HT1080 (cell line): ENCODE data around the gene DOC2B. TPM values are rescaled to one million over a fixed set of nuclear protein-coding genes. Genes with fewer than 3 reads are reported as not detected.
"Not testable (repeated sequence)": the region's sequence is repeated elsewhere in the genome, so short reads cannot be mapped to it uniquely, and the experiment has no call there.

Experiments used
- DNase-seq: peaks from one replicate; pipeline ENCODE4 v3.0.0-alpha.2; 2015; ENCODE audit warnings: low read depth
- polyA plus RNA-seq, 2 experiments: library from polyadenylated mRNA; depleted of rRNA; stranded (reverse); fragments of >200 nt; gene quantifications; 2 replicates each; pipeline ENCODE4 v1.2.3, GENCODE V29; 2015
- total RNA-seq: library from RNA; depleted of rRNA; stranded (reverse); fragments of >200 nt; shearing (Covaris generic); gene quantifications from 2 replicates; pipeline ENCODE4 v1.2.3, GENCODE V29; 2014; rRNA removed

The DOC2B gene
- not detected in 2 replicates for total RNA-seq
- 0.01 TPM in 1 of 2 replicates, not detected in the other for polyA plus RNA-seq (2015; cell fraction: cytosol; rRNA removed)
- polyA plus RNA-seq (2015; cell fraction: nucleus; rRNA removed): not detected in 2 replicates

DNA sequence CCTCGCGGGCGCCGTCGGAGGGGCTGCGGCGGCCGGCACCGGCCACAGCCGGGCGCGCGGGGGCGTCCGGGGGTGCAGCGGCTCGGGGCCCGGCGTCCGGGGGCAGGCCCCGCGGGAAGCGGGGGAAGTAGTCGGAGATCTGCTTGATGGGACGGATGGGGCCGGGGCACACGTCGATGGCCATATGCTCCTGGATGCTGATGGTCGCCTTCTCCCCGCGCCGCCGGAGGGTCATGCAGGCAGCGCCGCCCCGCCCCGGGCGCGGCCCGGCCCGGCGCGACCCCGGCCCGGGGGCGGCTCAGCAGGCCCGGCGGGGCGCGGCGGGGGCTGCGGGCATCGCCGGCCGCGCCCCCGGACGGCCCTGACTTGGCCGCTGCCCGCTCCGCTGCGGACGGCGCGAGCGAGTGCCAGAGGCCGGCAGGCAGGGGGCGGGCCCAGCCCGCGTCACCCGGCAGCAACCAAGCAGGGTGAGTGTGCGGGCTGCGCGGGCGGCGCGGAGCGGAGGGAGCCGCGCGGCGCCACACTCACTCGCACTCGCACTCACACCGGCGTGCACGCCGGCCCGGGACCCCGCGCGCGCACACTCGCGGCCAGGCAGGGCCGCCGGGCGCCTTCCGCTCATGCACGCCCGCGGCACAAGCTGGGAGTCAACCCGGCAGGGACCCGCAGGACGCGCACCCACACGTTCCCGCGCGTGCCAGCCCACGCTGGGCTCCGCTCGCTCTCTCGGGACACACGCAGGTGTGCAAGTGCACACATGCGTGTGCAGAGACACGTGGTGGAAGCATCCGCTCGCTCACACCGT lies at the start of gene DOC2B:
DOC2B (minus strand) TSS at position 406 of the 805 bp plus-strand sequence; CDS start at position 235, 171 bp downstream.
- DNase-seq: no peak

DNA sequence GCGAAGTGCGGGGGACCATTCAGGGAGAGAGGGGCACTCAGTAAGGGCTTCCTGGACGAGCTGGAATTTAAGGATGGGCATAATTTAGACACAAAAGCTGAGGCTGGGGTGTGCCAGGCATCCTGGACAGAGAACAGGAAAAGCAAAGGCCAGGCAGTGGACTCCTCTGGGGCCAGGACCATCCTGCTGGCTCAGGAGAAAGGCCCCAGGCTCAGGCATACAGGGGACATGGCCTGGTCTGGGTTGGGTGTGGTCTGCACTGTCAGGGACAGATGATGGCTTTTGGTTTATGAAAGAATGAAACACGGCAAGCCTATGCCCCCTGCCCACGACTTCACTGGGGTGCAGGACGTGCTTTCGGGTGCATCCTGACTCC lies 48.9 kb upstream of the DOC2B start:
- DNase-seq: no peak

DNA sequence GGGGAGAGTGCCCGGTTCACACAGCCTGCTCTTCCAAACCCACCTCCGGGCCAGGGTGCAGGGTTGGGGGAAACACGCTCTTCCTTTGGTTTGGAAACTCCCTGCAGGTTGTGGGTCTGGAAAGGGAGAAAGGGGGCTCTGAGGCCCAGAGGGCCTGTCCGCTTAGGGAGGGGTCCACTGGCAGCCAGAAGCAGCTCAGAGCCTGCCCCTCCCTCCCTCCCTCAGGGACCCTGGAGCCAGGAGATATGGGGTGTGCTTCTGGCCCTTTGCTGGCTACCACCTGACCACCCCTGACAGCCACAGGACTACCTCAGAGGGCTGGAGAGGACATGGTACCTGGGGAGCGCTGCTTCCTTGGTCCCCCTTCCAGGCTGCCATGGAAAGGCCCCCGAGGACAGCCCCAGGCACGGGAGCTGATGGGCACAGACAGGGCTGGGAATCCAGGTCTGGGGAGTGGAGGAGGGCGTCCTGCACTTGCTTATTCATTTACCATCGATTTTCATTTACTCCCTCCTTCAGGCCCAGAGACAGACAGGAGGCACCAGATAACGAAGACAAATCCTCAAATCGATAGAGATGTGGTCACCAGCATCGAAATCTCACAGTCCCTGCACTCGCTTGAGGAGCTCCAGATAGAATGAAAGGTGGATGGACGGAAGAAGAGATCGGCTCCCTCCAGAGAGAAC lies 48.4 kb upstream of the DOC2B start:
- DNase-seq: no peak

DNA sequence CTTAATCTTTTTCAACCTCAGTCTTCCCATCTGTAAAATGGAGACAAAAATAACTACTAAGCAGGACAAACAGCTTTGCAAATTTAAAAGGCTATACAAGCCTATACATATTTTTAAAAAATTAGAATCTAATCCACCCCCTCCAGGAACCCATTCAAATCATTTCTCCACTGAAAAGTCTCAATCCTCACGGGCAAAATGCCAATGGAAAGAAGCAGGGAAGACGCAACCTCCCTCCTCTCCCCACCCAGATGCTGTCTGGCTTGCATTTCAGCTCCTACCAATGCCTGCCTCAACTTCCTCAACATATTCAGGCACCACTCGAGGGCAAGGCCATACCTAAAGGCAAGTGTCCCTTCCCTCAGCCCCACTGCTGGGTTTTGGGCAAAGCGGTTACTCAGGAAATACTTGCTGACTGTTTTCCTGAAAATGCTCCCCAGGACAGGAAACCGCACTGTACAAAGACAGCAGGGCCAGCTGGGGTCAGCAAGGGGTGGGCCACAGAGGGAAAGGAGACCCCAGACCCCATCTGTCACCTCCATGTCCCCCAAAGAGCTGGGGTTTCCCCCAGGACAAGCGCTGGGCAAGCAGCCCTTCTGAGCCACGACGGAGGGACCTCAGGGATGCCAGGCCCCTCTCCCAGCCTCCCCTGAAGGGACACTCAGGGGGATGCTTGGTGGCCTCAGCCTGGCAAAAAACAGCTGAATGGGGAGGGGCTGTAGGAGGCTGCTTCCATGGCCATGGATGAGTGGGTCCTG lies 47.7 kb upstream of the DOC2B start:
- DNase-seq: no peak

DNA sequence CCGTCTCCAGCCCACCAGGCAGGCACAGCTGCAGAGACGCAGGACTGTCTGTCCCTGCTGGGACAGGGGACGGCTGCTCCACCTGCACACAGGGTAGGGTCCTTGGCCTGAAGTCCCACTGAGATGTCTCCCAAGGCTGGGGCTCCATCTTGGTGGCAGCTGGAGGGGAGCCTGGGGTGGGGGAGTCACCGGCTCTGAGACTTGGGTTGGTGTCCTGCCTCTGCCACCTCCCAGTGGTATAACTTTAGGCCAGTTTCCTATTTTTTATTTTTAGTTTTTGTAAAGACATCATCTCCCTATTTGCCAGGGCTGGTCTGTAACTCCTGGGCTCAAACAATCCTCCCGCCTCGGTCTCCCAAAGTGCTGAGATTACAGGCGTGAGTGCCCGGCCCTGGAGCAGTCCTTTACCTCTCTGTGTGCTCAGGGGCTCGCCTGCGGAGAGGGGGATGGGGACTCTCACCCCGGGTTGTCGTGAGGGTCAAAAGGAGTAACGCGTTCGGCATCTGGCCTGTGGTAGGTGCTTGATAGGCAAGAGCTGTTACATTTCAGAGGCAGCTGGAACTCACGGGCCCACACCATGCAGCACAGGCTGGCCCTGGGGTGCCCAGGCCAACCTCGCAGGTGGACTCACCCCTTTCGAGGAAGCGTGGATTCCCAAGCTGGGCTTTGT lies 46.6 kb upstream of the DOC2B start:
- no peak for DNase-seq

DNA sequence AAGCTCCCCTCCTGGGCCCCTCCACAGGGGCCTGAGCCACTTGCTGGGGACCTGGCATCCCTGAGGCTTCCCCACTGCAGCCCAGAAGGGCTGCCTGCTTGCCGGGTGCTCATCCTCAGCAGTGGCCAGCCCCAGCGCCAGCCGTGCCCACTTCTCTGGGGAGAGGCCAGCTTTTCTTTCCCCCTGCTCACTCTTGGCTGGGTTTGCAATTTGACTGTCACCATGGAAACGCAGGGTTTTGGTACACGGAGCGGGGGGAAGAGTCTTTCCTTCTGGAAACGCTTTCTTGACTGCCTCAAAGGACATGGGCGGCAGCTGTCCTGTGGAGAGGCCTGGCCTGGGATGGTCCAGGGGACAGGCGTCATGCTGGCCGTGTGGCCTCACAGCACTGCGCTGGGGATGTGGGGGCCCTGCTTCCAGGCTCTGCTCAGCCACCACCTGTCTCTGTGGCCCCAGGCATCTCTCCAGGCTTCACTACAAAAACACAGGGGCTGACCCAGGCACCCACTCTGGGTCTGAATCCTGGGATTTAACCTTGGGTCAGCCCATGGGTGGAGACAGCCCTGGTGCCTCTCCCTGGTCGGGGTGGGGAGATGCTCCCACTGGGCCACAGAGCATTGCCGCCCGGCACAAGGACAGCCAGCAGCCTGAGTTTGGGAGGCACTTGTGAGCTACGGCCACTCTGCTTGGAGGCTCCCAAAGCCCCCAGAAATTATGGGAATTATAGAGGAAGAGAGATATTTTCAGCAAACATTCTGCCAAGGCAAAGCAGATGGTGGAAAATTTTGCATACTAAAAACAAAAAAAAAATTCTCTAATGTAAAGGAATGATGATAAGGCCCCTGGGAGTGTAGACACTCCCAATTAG lies 45.9 kb upstream of the DOC2B start:
- no peak for DNase-seq

DNA sequence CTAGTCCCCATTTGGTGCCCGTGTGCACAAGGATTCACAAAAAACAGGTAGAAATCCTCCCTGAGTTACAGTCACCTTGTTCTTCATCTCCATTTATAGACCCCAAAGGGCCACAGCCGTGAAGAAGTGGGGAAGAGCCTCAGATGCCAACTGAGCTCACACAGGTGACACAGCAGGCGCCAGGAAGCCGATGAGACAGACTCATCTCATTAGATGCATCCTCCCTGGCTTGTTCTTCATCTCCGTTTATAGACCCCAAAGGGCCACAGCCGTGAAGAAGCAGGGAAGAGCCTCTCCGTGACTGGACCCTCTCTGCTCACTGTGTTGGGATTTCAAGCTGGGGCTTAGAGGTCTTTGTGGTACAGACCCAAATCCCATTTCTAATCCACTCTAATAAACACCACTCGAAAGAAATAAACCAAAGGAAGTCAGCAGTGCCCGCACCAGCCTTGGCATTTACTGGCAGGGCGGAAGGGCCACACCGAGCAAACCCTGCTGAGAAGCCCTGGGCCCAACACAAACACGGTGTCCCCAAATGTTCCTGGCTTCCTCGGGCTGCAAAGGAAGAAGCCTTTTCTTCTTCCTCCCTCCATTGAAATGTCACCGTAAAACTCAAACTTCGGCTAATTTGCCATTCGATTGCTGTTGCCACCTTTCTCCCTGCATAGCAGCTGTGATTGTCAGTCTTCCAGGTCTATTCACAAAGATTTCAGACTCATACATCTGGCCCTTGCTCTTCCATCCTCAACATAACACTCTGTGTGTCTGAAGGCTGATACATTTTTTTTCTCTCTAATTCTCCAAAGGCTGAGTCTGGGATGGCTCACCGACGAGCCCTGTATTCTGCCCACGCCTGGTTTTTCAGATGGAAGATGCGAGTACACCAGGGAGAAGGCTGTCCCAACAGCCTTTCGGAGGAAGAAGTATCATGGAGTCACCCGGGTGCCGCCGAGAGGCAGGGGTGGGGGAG lies 44.9 kb upstream of the DOC2B start:
- DNase-seq: no peak

DNA sequence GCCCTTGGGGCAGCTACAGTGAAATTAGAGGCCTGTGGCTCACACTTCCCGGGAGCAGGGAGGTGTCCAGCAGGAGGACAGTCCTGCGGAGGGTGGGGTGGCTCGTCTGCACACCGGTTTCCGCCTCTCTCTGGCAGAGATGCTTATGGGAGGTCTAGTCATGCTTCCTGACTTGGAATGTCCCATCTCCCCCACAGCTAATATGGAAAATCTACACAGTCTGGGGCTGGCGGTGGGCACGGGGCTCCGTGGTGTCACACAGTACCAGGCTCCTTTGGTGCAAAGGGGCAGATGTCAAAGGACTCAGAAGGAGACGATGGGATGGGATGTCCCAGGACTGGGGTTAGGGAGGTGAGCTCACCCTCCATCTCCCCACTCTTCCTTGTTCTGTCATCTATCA lies 44.1 kb upstream of the DOC2B start:
- DNase-seq: no peak

DNA sequence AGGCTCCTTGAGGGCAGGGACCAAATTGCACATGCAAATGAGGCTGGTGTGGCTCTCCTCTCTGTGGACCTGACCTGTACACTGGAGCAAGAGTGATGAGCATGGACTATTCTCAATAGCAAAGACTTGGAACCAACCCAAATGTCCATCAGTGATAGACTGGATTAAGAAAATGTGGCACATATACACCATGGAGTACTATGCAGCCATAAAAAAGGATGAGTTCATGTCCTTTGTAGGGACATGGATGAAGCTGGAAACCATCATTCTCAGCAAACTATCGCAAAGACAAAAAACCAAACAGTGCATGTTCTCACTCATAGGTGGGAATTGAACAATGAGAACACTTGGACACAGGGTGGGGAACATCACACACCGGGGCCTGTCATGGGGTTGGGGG lies 43.1 kb upstream of the DOC2B start:
- DNase-seq: not testable (repeated sequence)

DNA sequence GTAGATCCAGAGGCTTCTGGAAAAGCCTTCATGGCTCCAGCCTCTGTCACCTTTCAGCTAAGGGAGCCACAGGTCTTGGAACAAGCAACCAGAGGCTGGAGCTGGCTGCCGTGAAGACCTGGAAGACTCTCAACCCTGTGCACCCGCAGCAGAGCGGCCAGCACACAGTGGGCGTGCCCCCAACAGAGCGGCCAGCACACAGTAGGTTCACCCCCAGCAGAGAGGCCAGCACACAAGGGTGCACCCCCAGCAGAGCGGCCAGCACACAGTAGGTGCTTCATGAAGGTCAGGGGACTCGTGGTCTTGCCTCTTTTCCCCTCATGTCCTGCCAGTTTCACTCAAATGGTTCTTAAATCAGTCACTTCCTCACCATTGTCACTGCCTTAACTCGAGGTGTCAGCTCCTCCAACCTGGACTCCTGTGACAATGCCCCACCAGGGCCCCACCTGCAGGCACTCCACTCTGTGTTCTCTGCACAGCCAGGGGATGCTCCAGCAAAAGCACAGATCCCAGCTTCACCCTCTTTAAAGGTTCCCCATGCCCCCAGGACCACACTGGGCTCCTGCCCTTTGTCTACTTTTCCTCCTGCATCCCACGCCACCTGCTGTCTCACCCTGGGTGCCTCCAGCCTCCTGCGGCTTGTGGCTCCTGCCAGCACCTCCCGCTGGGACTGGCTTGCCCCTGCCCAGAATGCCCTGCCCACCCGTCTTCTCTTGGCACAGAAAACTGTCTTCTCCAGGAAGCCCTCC lies 42.4 kb upstream of the DOC2B start:
- DNase-seq: no peak

DNA sequence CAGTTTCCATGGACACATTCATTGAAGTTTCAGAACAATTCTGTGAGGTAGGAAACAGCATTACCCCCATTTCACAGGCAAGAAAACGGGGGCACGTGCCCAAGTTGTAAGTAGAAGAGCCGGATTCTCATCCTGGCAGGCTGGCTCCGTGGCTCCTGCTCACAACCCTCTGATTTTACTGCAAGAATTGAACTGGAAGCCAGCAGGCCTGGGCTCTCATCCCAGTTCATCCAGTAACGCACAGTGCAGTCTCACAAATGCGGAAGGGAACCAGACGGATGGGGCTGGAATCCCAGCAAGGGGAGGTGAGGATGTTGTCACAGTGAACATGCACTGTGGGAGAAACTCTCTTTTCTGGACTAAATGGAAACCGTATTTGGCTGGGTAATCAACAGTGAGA lies 40.7 kb upstream of the DOC2B start:
- DNase-seq: no peak

DNA sequence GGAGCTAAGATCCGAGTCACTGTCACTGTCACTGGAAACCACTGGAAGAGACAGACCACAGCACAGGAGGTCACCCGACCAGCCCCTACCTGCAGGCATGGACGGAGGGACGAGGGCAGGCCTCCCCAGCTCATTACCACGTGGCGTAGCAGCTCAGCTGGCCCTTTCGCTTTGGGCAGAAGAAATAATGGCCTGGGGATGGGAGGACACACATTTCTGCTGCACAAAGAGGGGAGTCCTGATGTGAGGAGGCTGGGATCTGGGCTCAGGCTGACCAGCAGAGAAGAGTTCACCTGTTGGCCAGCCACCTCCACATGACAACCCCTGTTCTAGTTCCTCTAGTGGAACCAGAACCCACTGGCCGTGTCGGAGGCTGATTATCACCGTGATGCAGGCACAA lies 38.2 kb upstream of the DOC2B start:
- DNase-seq: no peak

DNA sequence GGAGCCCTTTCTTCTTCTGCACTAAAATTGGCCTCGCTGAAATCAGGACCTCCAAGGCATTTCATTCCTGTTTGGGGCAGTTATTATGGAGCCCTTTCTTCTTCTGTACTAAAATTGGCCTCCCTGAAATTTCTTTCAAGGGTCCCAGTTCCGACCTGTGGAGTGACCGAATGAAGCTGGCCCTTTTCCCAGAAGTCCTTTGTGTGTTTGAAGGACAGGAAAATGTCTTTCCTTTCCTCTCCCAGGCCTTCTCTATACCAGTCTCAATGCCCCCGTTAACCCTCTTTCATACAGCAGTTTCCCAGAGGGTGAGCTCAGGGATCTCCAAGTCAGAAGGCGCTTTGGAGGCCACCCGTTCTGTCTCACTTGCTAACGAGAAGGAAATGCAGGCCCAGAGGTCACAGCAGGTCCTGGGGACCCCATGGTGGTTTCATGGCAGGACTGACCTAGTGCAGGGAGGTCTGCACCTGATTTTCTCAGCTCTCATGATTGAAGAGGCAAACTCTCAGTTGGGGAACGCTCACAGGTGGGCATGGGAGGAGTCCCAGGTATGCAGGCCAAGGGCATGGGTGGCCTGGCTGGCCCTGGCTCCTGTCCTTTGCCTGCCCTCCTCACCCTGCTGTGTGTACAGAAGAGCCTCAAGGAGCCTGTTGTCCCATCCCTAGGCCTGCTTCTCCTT lies 37.1 kb upstream of the DOC2B start:
- DNase-seq: no peak

DNA sequence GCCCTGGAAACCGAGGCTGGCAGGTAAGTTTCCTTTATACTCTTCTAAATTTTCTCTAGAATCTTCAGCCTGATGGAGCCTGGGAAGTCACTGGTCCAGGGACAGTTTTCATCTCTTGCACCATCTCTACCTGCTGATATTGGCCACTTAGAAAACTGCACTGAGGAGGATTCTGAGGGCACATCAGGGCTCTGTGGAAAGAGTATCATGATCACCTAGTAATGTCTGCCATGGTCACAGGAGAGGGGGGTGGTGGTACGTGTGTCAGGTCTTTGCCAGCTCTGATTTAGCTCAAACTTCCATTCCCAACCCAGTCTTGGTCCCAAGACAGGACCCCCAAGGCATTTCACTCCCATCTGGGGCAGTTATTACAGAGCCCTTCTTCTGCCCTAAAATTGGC lies 35.2 kb upstream of the DOC2B start:
- no peak for DNase-seq

DNA sequence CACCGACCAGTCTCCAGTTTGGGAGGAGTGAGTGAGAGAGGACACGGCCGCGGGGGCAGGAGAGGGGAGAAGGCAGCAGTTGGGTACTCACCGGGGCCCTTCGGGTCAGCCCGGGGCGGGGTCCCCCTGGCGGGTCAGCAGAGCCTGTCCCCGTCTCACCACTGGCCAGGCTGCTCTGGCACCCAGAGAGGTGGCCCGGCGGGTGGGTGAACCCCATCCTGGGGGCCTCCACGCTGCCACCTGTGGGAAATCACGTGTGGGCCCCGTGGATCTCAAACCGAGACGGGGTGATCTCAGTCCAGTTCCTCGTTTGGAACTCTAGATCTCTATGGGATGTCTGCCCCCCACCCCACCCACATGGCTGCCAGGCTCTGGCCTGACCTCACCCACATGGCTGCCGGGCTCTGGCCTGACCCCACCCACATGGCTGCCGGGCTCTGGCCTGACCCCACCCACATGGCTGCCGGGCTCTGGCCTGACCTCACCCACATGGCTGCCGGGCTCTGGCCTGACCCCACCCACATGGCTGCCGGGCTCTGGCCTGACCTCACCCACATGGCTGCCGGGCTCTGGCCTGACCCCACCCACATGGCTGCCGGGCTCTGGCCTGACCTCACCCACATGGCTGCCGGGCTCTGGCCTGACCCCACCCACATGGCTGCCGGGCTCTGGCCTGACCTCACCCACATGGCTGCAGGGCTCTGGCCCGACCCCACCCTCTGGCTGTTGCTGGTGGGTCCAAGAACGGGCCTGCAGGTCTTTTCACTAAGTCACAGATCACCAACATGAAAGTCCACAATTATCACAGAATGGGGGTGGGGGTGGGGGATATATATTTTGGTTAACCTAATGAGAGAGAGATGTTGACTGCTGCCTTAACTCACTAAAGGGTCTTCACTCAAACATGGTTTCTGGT lies 34.4 kb upstream of the DOC2B start:
- not testable (repeated sequence) for DNase-seq

DNA sequence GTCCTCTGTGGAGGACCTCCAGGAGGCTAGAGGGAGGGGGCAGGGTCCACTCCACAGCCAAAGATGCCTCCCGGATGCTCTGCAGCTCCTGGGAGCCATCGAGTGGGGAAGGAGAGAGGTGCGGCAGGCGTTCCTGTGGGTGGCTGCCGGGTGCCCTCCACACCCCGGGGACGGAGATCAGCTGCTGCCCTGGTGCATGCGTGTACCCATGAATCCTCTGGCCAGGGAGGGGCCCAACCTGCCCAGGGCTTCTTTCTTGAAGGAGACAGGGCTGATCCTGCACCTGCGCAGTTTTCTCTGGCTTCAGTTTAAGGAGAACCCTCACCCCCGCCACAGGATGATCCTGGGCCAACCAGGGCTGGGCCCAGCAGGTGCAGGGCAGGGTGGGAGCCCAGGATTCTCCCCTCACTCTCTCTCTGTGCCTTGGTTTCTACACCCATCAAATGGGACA lies 33.5 kb upstream of the DOC2B start:
- no peak for DNase-seq
